HUES48 (cell line): ENCODE data around the gene ITM2C.

ENCODE experiments used
- H3K27ac ChIP-seq: one replicate; pipeline ENCODE4 v1.7.0; 2013; ENCODE audit warnings: low read depth, low read length, inconsistent platforms
- H3K27me3 ChIP-seq: 2 replicates; pipeline ENCODE4 v1.6.1; 2013; ENCODE audit warnings: mild to moderate bottlenecking, low read length; ENCODE audit not compliant: control insufficient read depth, insufficient read depth
- H3K36me3 ChIP-seq: 2 replicates; pipeline ENCODE4 v1.6.1; 2013; ENCODE audit warnings: low read length; ENCODE audit not compliant: control insufficient read depth, insufficient read depth
- H3K4me1 ChIP-seq: 2 replicates; pipeline ENCODE4 v1.6.1; 2013; ENCODE audit warnings: mild to moderate bottlenecking, low read length; ENCODE audit not compliant: control insufficient read depth, insufficient read depth
- H3K4me3 ChIP-seq: 2 replicates; pipeline ENCODE4 v1.5.1; 2013; ENCODE audit warnings: mild to moderate bottlenecking, low read depth, low read length
- H3K9ac ChIP-seq: 2 replicates; pipeline ENCODE4 v1.6.1; 2013; ENCODE audit warnings: mild to moderate bottlenecking, low read depth, low read length, moderate library complexity
- H3K9me3 ChIP-seq: 2 replicates; pipeline ENCODE4 v1.6.1; 2013; ENCODE audit warnings: low read length; ENCODE audit not compliant: control insufficient read depth, insufficient read depth

Gene ITM2C

GRCh38 chr2:230922951-230923717 lies 58.4 kb downstream of the ITM2C start:
- Histone ChIP-seq H3K27me3 (no peaks in the 10 kb centered on the region), H3K36me3 (no peaks in the 10 kb centered on the region), H3K27ac (no peak overlapping the region), H3K4me1 (peaks cover 3% of the 10 kb centered on the region; the same call in 1 of the 2 replicates), H3K9me3 (no peaks in the 10 kb centered on the region), H3K4me3 (no peak overlapping the region), H3K9ac (no peak overlapping the region)

DNA sequence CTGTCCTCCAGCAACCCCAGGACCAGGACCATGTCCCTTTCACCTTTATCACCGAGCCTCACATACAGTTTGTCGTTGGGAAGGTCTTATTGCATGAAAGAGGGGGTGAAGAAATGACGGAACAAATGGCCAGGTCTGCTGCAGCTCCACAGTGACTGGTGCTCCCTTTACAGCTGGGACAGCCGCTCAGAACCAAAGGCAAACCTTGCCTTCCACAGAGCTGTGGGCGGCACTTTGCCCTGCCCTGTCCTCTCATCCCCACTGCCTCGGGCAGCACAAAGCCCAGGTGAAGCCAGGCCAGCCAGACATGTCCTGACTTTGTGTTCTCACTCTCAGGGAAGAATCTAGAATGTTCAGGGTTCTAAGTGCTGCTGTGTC lies 59.3 kb downstream of the ITM2C start:
- H3K36me3 ChIP-seq: no peaks in the 10 kb centered on the region
- no peak overlapping the region for H3K27ac ChIP-seq
- no peaks in the 10 kb centered on the region for H3K9me3 ChIP-seq
- peaks cover 3% of the 10 kb centered on the region; the same call in 1 of the 2 replicates for H3K4me1 ChIP-seq
- no peaks in the 10 kb centered on the region for H3K27me3 ChIP-seq
- H3K4me3 ChIP-seq: no peak overlapping the region
- no peak overlapping the region for H3K9ac ChIP-seq

DNA sequence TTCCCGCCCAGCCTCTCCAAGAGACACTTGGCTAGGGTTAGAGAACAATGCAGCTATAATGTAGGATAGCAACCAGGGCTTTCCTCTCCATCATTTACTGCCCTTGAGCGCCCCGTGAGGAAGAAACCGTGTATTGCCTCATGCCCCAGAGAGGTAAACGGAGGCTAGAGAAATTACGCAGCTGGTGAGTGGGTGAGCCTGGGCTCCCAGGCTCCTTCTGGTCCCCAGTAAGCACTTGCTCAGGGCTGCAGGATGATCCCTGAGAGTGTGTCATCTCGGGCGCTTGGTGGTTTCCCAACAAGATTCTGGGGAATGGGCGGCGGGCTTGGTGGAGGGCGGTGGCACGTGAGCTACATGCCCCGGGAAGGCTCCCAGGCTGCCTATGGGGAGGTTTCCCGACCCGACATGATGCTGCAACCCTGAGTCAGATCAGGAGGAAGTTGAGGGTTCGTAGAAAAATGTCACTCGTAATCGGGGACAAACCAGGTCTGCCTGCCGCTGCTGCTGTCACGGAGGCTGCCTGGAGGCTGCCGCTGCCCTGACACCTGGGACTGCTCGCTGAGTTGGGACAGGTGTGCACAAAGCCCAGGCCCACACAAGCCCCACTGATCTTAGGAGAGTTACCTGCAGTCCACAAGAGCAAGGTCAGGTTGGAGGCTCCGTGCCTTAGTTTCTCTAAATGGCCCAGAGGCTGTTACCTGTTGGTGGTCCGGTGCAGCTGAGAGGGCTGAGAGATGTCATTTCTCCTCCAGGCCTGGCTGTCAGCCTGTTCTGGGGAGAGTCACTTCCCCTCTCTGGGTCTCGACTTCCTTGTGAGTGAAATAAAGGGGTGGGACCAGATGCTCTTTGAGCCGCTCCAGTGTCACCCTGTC lies 60.0 kb downstream of the ITM2C start, which contains the start of gene GPR55:
GPR55 (minus strand) TSS at position 773 of the 872 bp plus-strand sequence. CDS start 14,280 bp downstream, outside the sequence.
- Histone ChIP-seq H3K4me3 (no peak within 1 kb of the TSS), H3K27me3 (no peaks in the 10 kb centered on the region), H3K9ac (no peak within 1 kb of the TSS), H3K4me1 (peaks cover 3% of the 10 kb centered on the region; the same call in 1 of the 2 replicates), H3K36me3 (no peaks in the 10 kb centered on the region), H3K9me3 (no peaks in the 10 kb centered on the region), H3K27ac (no peak within 1 kb of the TSS)

DNA sequence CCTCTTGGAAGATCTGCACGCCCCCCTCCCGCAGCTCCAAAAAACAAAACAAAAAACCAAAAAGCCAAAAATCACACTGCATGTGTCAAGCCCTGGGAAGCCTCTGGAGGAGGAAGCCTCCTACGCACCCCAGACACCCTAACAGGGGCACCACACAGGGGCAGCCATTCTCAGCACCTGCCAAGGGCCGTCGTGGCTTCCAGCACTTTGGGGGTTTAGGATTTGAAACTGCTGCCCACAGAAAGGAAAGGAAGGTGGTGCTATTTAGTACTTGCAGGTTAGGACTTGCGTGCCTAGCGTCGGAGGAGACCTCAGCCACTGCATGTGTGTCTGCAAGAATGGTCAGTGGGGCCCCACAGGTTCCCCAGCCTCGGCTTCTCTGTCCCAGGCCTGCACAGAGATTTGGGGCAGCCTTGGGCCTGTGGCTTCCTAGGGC lies 60.7 kb downstream of the ITM2C start:
- Histone ChIP-seq H3K9me3 (no peaks in the 10 kb centered on the region), H3K4me1 (peaks cover 3% of the 10 kb centered on the region; the same call in 1 of the 2 replicates), H3K36me3 (no peaks in the 10 kb centered on the region), H3K27me3 (no peaks in the 10 kb centered on the region), H3K27ac (no peak overlapping the region), H3K4me3 (no peak overlapping the region), H3K9ac (no peak overlapping the region)

GRCh38 chr2:230925879-230926765 lies 61.4 kb downstream of the ITM2C start:
- Histone ChIP-seq H3K27ac (no peak overlapping the region), H3K36me3 (no peaks in the 10 kb centered on the region), H3K4me3 (no peak overlapping the region), H3K4me1 (peaks cover 3% of the 10 kb centered on the region; the same call in 1 of the 2 replicates), H3K27me3 (no peaks in the 10 kb centered on the region), H3K9me3 (no peaks in the 10 kb centered on the region), H3K9ac (no peak overlapping the region)

- Histone ChIP-seq H3K27ac (no peak overlapping the region), H3K9me3 (no peaks in the 10 kb centered on the region), H3K36me3 (no peaks in the 10 kb centered on the region), H3K9ac (no peak overlapping the region), H3K4me1 (no peaks in the 10 kb centered on the region), H3K4me3 (no peak overlapping the region), H3K27me3 (no peaks in the 10 kb centered on the region)
These were observed 63.1 kb downstream of the ITM2C start for GRCh38 chr2:230927711-230928341.
